Stimulated activated CD4-positive, alpha-beta T cell treated with anti-CD3 and anti-CD28 coated beads, Interleukin-1b, Interleukin-23, amount 100 ng/mL, for 4 hours (primary cell): Measurements from ENCODE around the gene OTOF.

Source experiments
- DNase-seq, 2 donors: peaks; one replicate each; pipeline ENCODE4 v3.0.0-alpha.2; 2020; ENCODE audit warnings: low read depth in 2 of 2

The OTOF gene

DNA sequence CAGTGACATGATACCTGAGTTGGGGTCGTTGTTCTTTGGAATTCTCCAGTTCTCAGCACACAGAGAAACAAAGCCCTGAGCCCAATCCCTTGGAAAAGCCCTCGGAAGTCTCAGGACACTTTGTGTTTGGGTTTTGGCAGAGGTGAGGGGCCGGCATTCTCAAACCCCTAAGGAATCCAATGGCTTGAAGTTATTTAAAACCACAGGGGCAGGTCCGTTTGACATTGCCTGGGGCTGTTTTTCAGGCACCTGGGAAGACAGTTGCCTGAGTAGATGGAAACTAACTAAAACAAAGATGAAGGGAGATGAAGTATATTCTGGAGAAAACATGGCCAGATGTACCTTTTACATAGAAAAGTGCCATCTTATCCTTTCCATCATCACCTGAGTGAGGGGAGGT, 22.5 kb upstream of the OTOF start:
- no peak for DNase-seq

- DNase-seq: no peak
These were observed 17.9 kb upstream of the OTOF start for GRCh38 chr2:26495705-26496297.

GRCh38 chr2:26494891-26495290, 17.0 kb upstream of the OTOF start:
- no peak for DNase-seq

DNA sequence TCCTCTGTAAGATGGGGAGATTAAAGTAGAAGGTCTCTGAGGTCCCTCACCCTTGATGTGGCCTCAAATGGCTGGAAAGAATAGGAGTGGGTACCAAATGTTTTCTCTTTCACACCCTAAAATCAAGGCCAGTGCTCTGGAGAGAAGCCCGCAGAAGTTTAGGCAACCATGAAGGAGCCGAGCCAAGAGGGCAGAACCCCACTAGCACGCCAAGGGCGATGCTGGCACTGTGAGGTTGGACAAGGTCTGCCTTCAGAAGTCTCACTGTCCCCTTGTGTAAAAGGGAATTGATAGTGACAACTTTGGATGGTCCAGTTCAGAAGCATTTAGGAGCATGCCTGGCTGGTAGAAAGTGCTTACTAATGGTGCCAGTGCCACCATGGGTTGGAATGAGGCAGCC, 16.3 kb upstream of the OTOF start:
- no peak for DNase-seq

DNA sequence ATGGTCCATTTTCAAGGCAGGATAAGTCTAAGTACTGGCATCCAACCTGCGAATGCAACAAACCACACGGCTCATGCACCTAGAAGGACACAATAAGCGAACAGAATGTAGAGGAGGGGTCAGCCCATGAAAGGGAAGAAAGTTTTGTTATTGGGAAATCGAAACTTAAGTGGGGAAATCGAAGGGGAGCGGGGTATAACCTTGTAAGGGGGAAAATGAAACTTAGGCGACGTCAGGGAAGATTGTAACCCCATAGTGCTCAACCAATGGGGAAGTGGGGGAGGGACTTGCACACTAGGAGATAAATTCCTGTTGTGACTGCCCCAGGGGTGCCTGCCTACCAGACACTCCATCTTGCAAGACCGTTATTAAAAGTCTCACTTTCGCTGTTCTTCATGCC, 15.6 kb upstream of the OTOF start:
- DNase-seq: no peak

DNA sequence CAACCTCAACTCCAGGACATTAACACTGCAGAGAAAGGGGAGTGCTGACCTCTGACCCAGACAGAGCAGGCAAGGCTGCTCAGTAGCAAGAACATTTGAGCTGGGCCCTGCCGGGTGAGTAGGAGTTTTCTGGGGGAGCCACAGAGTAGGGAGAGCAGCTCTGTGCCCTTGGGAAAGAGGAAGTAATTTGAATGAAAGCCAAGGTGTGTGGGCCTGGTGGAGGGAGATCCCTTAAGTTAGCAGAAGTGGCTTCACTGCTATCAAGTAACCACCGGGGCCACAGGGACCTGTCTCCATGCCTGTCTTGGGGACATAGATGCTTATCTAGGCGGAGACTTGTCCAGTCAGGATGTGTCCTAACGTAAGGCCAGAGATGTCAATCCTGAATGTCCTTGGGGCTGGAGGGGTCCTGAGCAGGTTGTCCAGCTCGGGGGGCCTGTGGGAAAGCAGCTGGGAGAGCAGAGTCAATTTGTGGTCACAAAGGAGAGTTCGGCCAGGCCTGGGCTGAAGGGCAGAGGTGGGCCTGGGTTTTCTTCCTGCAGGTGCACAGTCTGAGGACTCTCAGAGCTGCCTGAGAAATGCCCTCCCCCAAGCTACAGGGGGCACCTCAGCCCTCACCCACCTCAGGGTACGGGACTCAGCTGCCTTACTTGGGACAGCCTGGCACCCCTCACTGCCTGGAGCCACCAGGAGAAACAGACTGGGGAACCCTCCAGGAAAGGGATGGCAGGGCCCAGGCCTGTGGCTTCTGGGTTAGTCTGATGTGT, 15.0 kb upstream of the OTOF start:
- DNase-seq: no peak

GRCh38 chr2:26491563-26492167, 13.7 kb upstream of the OTOF start:
- DNase-seq: no peak

DNA sequence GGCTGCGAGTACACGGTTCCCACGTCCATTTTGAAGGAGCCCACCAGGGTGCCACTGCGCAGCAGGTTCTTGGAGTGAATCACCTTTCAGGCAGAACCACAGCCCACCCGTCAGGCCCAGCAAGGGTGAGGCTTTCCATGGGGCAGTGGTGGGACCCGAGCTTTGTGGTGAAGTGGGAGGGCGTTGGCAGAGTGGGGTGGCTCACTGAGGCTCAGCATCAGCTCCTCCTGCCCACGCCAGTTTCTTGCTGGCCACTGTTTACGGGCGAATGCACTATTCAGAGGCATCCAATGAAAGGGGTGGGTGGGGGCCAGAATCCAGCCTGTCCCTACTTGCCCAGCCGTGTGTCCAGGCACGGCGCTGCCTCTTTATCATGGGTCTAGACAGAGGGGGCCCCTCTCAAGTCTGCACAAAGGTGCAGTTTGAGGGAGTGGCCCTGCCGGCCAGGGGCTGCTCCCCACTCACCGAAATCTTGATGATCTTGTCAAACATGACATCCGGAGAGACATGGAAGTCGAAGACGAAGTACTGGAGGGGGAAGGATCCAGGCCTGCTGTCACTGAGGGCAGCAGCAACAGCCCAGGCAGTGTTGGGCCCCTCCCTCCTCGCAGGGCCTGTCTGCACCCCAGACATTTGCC, 11.4 kb upstream of the OTOF start:
- DNase-seq: no peak

- DNase-seq: no peak
These were observed 10.7 kb upstream of the OTOF start for GRCh38 chr2:26488463-26489212.

GRCh38 chr2:26487192-26487591, 9.3 kb upstream of the OTOF start:
- no peak for DNase-seq

- DNase-seq: no peak
These were observed 8.9 kb upstream of the OTOF start for GRCh38 chr2:26486789-26487188.

DNA sequence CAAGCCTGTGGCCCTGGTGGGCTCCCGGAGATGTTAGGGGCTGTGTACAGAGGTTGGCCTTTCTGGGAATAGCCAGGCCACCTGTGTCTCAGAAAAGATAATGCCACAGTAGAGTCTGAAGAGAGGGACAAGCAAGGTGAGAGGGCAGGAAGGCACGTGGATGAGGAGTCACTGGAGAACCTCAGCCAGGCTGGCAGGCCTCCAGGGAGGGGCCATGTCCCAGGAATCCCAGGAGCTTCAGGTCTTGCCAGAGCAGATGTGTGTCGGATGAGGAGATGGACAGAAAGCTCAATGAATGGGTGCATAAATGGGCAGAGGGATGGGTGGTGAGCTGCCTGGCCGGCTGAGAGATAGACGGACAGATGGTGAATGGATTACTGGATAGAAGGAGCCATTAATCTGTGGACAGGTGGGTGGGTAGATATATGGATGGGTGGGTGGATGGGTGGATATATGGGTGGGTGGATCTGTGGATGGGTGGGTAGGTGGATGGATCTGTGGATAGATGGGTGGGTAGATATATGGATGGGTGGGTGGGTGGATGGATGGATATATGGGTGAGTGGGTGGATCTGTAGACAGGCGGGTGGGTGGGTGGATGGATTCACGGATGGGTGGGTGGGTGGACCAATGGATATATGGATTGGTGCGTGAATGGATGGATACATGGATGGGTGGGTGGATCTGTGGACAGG, 7.9 kb upstream of the OTOF start:
- DNase-seq: no peak

GRCh38 chr2:26485099-26485498, 7.2 kb upstream of the OTOF start:
- DNase-seq: no peak

DNA sequence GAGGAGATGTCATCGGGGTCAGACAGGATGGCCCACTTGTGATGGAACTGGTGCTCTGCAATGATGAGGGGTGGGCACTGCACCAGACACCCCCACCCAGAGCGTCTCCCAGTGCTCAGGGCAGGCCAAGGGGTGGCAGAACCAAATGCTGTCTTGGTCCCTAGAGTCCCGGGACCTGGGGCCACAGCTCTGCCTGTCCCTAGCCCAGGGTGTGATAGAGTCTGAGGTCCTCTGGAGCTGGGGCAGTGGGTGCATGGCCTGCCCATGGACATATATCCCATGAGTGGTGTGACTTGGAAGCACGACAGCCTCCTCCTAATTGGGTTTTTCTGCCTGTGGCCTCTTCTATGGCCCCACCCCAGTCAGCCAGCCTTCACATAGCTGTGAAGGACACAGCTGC, 6.7 kb upstream of the OTOF start:
- no peak for DNase-seq

DNA sequence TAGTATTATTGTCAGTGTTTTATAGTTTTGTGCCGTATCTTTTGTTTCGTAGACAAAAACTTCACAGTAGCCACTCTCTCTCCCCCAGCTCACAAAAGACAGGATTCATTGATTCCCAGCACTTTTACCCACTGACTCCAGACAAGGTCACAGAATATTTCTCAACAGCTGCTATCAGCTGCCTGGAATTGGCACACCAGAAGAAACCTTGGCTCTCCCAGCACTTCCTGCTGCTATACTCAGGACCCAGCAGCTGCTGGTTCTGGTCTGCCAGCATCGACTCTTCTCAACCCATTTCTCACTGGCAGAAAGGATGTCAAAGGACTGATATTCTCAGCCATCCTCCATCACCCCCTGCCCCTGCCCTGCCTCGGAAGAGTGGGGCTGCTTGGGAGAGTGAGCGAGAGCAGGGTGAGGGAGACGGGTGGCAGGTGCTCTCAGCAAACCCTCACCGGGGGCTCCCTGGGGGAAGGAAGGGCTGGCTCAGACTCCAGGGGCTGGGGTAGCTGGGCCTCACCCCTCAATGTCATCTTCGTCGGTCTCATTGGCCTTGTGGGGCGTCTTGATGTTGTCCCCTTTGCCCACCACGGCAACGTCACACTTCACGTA, 6.1 kb upstream of the OTOF start:
- no peak for DNase-seq

DNA sequence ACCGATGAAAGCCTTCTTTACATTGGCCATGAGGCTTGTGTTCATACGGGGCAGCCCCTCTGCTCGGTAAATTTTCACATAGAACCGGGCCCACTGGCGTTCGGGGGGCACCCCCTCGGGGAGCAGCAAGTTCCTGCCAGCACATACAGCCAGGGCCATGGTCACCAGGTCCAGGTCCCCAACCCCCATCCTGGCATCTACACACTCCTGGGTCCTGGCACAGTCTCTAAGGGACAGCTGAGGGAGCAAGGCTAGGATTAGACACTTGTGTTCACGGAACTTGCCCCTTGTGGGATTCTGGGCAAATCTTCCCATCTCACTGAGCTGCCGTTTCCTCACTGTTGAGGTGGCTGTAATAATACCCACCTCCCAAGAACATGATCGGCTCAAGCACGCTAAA, 5.6 kb upstream of the OTOF start:
- DNase-seq: no peak

GRCh38 chr2:26483027-26483326, 5.1 kb upstream of the OTOF start:
- no peak for DNase-seq

DNA sequence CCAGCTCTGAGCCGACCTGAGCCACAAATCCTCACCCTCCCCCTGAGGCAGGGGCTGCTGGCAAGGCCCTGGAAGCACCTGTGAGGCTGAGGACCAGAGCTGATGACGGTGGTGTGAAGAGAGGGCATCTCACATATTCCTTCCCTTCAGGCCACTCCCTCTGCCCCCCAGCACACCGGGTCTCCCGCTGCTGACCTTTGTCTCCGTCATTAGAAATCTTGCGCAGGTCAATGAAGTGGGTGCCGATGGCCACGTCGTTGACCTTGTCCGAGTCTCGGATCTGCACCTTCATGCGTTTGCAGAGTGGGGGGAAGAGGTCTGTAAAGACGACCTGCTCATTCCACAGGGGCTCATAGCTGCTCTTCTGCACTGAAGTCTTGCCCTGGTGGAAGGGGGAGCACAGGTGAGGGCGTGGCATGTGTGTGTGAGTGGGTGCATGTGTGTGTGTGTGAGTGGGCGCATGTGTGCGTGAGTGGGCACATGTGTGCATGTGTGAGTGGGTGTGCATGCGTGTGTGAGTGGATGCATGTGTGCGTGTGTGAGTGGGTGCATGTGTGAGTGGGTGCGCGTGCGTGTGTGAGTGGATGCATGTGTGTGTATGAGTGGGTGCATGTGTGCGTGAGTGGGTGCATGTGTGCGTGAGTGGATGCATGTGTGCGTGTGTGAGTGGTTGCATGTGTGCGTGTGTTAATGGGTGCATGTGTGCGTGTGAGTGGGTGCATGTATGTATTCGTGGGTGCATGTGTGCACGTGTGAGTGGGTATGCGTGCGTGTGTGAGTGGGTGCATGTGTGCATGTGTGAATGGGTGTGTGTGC, 4.5 kb upstream of the OTOF start:
- DNase-seq: no peak

- DNase-seq: no peak
These were observed 3.8 kb upstream of the OTOF start for GRCh38 chr2:26481706-26482105.
